Duodenal mucosa (tissue), 2 donors: ENCODE data around the gene STEAP3.

Experiments
- H3K27ac ChIP-seq: one replicate; pipeline ENCODE4 v1.7.0; 2013; ENCODE audit warnings: low read depth, low read length
- H3K27me3 ChIP-seq, 2 donors: one replicate each; pipeline ENCODE4 v1.7.0; 2013; ENCODE audit warnings: low read length in 2 of 2, control low read depth in 1 of 2; ENCODE audit not compliant: insufficient read depth in 2 of 2, control insufficient read depth in 1 of 2
- H3K36me3 ChIP-seq, 2 donors: one replicate each; pipeline ENCODE4 v1.7.0; 2013; ENCODE audit warnings: low read length in 2 of 2, control low read depth in 1 of 2; ENCODE audit not compliant: insufficient read depth in 2 of 2, control insufficient read depth in 1 of 2
- H3K4me1 ChIP-seq, 2 donors: one replicate each; pipeline ENCODE4 v1.7.0; 2013; ENCODE audit warnings: low read length in 2 of 2, control low read depth in 1 of 2; ENCODE audit not compliant: insufficient read depth in 2 of 2, control insufficient read depth in 1 of 2
- H3K4me3 ChIP-seq, 2 donors: one replicate each; pipeline ENCODE4 v1.7.0; 2013; ENCODE audit warnings: low read length in 2 of 2, low read depth in 1 of 2
- H3K9ac ChIP-seq, 2 donors: one replicate each; pipeline ENCODE4 v1.7.0; 2013; ENCODE audit warnings: low read length in 2 of 2, low read depth in 1 of 2
- H3K9me3 ChIP-seq, 2 donors: one replicate each; pipeline ENCODE4 v1.7.0; 2013; ENCODE audit warnings: low read length in 2 of 2, control low read depth in 1 of 2; ENCODE audit not compliant: control insufficient read depth in 1 of 2

STEAP3 gene

GRCh38 chr2:119245841-119246230 lies 22.2 kb downstream of the STEAP3 start:
- Histone ChIP-seq H3K9ac (no peak overlapping the region), H3K27me3 (no peaks in the 10 kb centered on the region), H3K36me3 (peaks cover 6 to 38% of the 10 kb centered on the region in 2 donors), H3K27ac (no peak overlapping the region), H3K4me3 (no peak overlapping the region), H3K4me1 (peaks cover 0 to 3% of the 10 kb centered on the region in 2 donors), H3K9me3 (no peaks in the 10 kb centered on the region)

DNA sequence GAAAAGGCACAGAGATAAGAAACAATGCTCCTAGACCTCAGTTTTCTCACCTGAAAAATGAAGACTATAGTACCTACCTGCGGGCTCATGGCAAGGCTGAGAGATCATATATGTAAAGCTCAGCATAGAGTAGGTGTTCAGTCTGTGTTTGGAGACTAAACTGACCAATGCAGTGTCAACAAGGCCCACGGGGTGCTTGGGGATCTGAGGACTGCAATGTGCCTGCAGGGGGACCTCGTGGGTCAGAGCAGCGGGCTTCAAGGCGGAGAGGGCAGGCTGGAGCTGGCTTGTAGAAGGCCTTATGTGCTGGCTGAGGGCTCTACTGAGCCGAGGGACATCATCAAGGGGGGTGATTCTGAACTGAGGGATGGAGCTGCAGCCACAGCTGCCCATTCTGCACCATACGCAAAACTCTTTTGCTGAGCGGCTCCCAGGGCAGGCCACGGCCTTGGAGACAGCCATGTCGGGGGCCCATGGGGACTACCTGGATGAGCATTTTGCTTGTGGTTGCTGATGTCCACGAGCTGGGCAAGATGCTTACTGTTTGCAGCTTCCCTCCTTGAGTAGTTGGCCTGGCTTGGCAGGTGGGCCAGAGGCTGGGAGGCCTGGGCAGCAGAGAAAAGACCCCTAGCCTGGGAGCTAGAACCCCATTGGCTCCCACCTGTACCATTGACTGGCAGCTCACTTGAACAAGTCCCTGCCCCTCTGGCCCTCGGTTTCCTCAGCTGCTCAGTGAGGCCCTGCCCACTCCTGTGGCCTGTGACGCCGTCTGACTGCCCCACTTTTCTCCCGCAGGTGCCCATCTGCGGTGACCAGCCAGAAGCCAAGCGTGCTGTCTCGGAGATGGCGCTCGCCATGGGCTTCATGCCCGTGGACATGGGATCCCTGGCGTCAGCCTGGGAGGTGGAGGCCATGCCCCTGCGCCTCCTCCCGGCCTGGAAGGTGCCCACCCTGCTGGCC lies 23.5 kb downstream of the STEAP3 start:
- H3K4me3 ChIP-seq, result no peak overlapping the region
- no peak overlapping the region for H3K9ac ChIP-seq
- no peaks in the 10 kb centered on the region for H3K4me1 ChIP-seq
- H3K27me3 ChIP-seq, result no peaks in the 10 kb centered on the region
- no peak overlapping the region for H3K27ac ChIP-seq
- peaks cover 6 to 45% of the 10 kb centered on the region in 2 donors for H3K36me3 ChIP-seq
- H3K9me3 ChIP-seq, result no peaks in the 10 kb centered on the region

DNA sequence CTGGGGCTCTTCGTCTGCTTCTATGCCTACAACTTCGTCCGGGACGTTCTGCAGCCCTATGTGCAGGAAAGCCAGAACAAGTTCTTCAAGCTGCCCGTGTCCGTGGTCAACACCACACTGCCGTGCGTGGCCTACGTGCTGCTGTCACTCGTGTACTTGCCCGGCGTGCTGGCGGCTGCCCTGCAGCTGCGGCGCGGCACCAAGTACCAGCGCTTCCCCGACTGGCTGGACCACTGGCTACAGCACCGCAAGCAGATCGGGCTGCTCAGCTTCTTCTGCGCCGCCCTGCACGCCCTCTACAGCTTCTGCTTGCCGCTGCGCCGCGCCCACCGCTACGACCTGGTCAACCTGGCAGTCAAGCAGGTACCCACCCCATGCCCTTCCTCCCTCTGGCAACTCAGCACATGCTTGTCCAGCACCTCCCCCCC lies 24.2 kb downstream of the STEAP3 start:
- Histone ChIP-seq H3K9me3 (no peaks in the 10 kb centered on the region), H3K4me3 (no peak overlapping the region), H3K9ac (no peak overlapping the region), H3K36me3 (peaks cover 13 to 51% of the 10 kb centered on the region in 2 donors), H3K27me3 (no peaks in the 10 kb centered on the region), H3K4me1 (no peaks in the 10 kb centered on the region), H3K27ac (no peak overlapping the region)

DNA sequence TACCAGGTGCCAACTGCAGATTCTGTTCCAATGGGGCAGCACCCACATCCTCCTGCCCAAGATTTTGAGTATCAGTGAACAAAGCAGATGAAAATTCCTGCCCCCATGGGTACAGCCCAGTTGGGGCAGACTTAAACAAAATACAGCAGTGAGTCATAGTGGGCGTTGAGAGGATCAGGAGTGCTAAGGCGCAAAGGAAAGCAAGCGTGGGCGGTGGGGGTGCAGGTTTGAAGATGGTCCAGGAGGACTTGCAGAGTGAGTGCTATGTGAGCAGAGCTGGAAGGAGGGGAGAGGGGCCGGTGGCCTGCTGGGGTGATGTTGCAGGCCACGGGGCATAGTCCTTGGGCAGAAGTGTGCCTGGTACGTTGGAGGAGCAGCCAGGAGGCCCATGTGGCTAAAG lies 24.7 kb downstream of the STEAP3 start:
- peaks cover 13 to 55% of the 10 kb centered on the region in 2 donors for H3K36me3 ChIP-seq
- H3K4me1 ChIP-seq, result no peaks in the 10 kb centered on the region
- H3K27ac ChIP-seq, result no peak overlapping the region
- H3K9ac ChIP-seq, result no peak overlapping the region
- H3K4me3 ChIP-seq, result no peak overlapping the region
- no peaks in the 10 kb centered on the region for H3K9me3 ChIP-seq
- no peaks in the 10 kb centered on the region for H3K27me3 ChIP-seq

DNA sequence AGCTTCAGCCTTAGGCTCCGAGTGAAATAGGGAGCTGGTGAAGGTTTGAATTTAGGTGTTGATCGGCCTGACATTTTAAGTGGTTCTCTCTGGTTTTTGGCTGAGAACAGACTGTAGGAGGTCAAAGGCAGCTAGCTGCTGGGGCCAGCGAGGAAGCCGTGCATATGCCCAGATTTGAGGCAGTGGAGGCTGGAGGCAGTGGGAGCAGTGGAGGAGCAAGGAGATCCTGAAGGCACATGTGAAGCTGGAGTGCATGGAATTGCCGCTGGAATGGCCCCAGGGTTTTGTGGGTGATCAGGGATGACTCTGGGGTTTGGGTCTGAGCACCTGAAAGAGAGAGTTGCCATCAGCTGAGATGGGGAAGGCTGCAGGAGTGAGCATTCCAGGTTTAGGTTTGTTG lies 25.1 kb downstream of the STEAP3 start:
- Histone ChIP-seq H3K27ac (no peak overlapping the region), H3K4me1 (no peaks in the 10 kb centered on the region), H3K27me3 (no peaks in the 10 kb centered on the region), H3K9me3 (no peaks in the 10 kb centered on the region), H3K9ac (no peak overlapping the region), H3K4me3 (no peak overlapping the region), H3K36me3 (peaks cover 13 to 55% of the 10 kb centered on the region in 2 donors)

DNA sequence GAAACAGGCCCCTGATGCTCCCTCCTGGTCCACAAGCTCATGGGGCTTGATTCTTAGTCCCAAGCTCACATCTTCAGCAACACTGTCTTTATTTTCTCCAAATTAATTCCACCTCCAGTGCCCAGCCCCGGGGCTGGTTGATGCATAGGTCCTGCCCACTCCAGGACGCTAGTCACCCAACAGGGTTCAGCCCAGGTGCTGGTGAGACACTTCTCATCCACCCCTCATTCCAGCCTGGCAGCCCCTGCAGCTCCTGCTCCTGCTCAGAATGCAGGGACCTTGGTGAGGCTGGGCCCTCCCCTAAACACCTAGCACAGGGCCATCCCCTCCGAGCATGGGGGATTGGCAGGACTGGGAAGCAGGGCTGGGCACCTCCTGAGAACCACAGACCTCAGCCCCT lies 25.7 kb downstream of the STEAP3 start:
- H3K27ac ChIP-seq, result no peak overlapping the region
- no peaks in the 10 kb centered on the region for H3K9me3 ChIP-seq
- no peak overlapping the region for H3K9ac ChIP-seq
- H3K36me3 ChIP-seq, result peaks cover 13 to 55% of the 10 kb centered on the region in 2 donors
- no peak overlapping the region for H3K4me3 ChIP-seq
- no peaks in the 10 kb centered on the region for H3K27me3 ChIP-seq
- no peaks in the 10 kb centered on the region for H3K4me1 ChIP-seq

- Histone ChIP-seq H3K4me3 (no peak overlapping the region), H3K9ac (no peak overlapping the region), H3K27me3 (no peaks in the 10 kb centered on the region), H3K36me3 (peaks cover 13 to 61% of the 10 kb centered on the region in 2 donors), H3K27ac (no peak overlapping the region), H3K4me1 (no peaks in the 10 kb centered on the region), H3K9me3 (no peaks in the 10 kb centered on the region)
These were observed 26.5 kb downstream of the STEAP3 start for GRCh38 chr2:119249855-119250717.

DNA sequence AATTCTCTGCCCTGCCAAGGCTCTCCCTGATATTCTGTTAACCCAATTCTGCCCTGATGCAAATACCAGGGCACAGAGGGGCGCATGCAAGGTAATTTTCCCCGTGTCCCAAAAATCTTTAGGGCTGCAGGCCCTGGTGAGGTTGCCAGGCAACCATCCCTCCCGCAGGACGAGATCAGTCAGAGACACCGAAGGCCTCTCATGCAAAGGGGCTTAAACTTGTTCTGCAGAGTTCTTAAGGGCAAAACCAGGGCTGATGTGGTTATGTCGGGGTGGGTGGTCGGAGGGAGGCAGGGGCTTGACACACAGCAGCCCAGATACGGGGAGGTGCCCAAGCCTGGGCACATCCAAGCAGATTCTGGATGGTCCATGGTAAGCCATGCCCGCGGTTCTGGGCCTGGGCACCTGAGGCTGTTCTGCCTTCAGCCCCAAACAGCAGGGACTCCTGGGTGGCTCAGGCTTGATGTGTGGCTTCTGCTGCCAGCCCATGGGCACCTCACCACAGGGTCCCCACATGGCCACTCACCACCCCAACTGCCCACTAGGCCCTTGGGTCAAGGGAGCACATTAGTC lies 27.2 kb downstream of the STEAP3 start:
- Histone ChIP-seq H3K27ac (no peak overlapping the region), H3K36me3 (peaks cover 9 to 63% of the 10 kb centered on the region in 2 donors), H3K27me3 (no peaks in the 10 kb centered on the region), H3K4me1 (no peaks in the 10 kb centered on the region), H3K4me3 (no peak overlapping the region), H3K9ac (no peak overlapping the region), H3K9me3 (no peaks in the 10 kb centered on the region)

- Histone ChIP-seq H3K27me3 (no peaks in the 10 kb centered on the region), H3K27ac (no peak overlapping the region), H3K4me3 (no peak overlapping the region), H3K9me3 (no peaks in the 10 kb centered on the region), H3K9ac (no peak overlapping the region), H3K4me1 (no peaks in the 10 kb centered on the region), H3K36me3 (peaks cover 10 to 65% of the 10 kb centered on the region in 2 donors)
These were observed 28.0 kb downstream of the STEAP3 start for GRCh38 chr2:119251652-119252051.
